B cell (primary cell): ENCODE data around the gene SYTL4. TPM values are rescaled to one million over a fixed set of nuclear protein-coding genes. Genes with fewer than 3 reads are reported as not detected.

Source experiments
- ATAC-seq: fragments of 200-7000 bp; cut with Tn5 transposase; one replicate; pipeline ENCODE4 v1.10.0; 2021; ENCODE audit warnings: low read depth, mild to moderate bottlenecking, moderate number of reproducible peaks, moderate library complexity
- CTCF ChIA-PET: fragments of 350-600 bp; sonication (Branson Sonifier 250); formaldehyde crosslinking; loops from one replicate; lab custom pipeline; 2021; ENCODE audit warnings: antibody characterized with exemption, inconsistent platforms; lab: Charles Lee
- POLR2A ChIA-PET: fragments of 350-600 bp; sonication (Branson Sonifier 250); formaldehyde crosslinking; loops from one replicate; lab custom pipeline; 2021; ENCODE audit warnings: antibody characterized with exemption; lab: Charles Lee
- DNase-seq: peaks from one replicate; pipeline ENCODE4 v3.0.0; 2013
- H2AFZ ChIP-seq: 2 replicates; pipeline ENCODE4 v1.6.1; 2012; ENCODE audit warnings: mild to moderate bottlenecking, low read depth, low read length; ENCODE audit not compliant: insufficient read depth, poor library complexity, severe bottlenecking
- H3K27ac ChIP-seq, 2 donors: 1 replicate in 1 of 2; 2 replicates in 1 of 2; pipeline ENCODE4 v1.5.1; 2012 to 2013; ENCODE audit warnings: low read length in 2 of 2, mild to moderate bottlenecking in 2 of 2, moderate library complexity in 1 of 2
- H3K27me3 ChIP-seq, 4 experiments: fragments of 200-600 bp in 1 of 4; sonication (generic) in 1 of 4; replicated peaks in 1 of 4; 1 replicate in 2 of 4; 2 replicates in 2 of 4; pipeline versions ENCODE4 v1.6.1 to v1.7.0; 2013 to 2016; ENCODE audit warnings: low read length in 3 of 4, mild to moderate bottlenecking in 2 of 4, mixed read lengths in 1 of 4, moderate library complexity in 1 of 4; ENCODE audit not compliant: insufficient read depth in 4 of 4, control insufficient read depth in 3 of 4; ENCODE audit errors: control extremely low read depth in 1 of 4
- H3K36me3 ChIP-seq, 2 experiments: replicated peaks in 1 of 2; 1 replicate in 1 of 2; 2 replicates in 1 of 2; pipeline versions ENCODE4 v1.6.1 to v1.7.1; 2013; ENCODE audit warnings: low read length in 1 of 2; ENCODE audit not compliant: insufficient read depth in 2 of 2, control insufficient read depth in 1 of 2; ENCODE audit errors: control extremely low read depth in 1 of 2, extremely low read depth in 1 of 2
- H3K4me1 ChIP-seq, 2 donors: fragments of 200-600 bp in 1 of 2; sonication (generic) in 1 of 2; 1 replicate in 1 of 2; 2 replicates in 1 of 2; pipeline versions ENCODE4 v1.5.1 to v1.6.1; 2013 to 2017; ENCODE audit warnings: low read length in 2 of 2; ENCODE audit not compliant: control insufficient read depth in 2 of 2, insufficient read depth in 2 of 2
- H3K4me2 ChIP-seq: replicated peaks from 2 replicates; pipeline ENCODE3; 2012; ENCODE audit warnings: mild to moderate bottlenecking, low read depth, low read length; ENCODE audit not compliant: poor library complexity, severe bottlenecking
- H3K4me3 ChIP-seq, 5 experiments: fragments of 200-600 bp in 1 of 5; sonication (generic) in 1 of 5; 1 replicate in 3 of 5; 2 replicates in 2 of 5; pipeline versions ENCODE4 v1.5.1 to v1.7.0; 2011 to 2016; ENCODE audit warnings: low read length in 4 of 5, mild to moderate bottlenecking in 4 of 5, low read depth in 2 of 5, control low read depth in 1 of 5, moderate library complexity in 1 of 5; ENCODE audit not compliant: insufficient read depth in 1 of 5; ENCODE audit errors: control extremely low read depth in 1 of 5, extremely low read depth in 1 of 5
- H3K79me2 ChIP-seq: fragments of 200-600 bp; sonication (generic); one replicate; pipeline ENCODE4 v1.6.0; 2016; ENCODE audit warnings: low read length; ENCODE audit not compliant: control insufficient read depth, insufficient read depth
- H3K9ac ChIP-seq: fragments of 200-600 bp; sonication (generic); 2 replicates; pipeline ENCODE4 v1.6.1; 2017; ENCODE audit warnings: mild to moderate bottlenecking, low read length, moderate library complexity
- H3K9me3 ChIP-seq, 3 donors: one replicate each; pipeline versions ENCODE4 v1.6.1 to v1.7.1; 2013; ENCODE audit warnings: low read length in 2 of 3; ENCODE audit not compliant: control insufficient read depth in 2 of 3, insufficient read depth in 1 of 3; ENCODE audit errors: control extremely low read depth in 1 of 3
- H4K20me1 ChIP-seq: 2 replicates; pipeline ENCODE4 v1.6.0; 2012; ENCODE audit warnings: mild to moderate bottlenecking, low read length; ENCODE audit not compliant: insufficient read depth, control insufficient read depth, poor library complexity, severe bottlenecking
- H3K27ac Mint-ChIP-seq: one replicate; pipeline ENCODE4 v1.8.0; 2021; ENCODE audit warnings: mixed read lengths
- H3K27me3 Mint-ChIP-seq: one replicate; pipeline ENCODE4 v1.8.0; 2021; ENCODE audit warnings: mixed read lengths
- H3K4me1 Mint-ChIP-seq: one replicate; pipeline ENCODE4 v1.8.0; 2021; ENCODE audit warnings: mixed read lengths
- H3K4me3 Mint-ChIP-seq: one replicate; pipeline ENCODE4 v1.8.0; 2021; ENCODE audit warnings: mixed read lengths
- H3K9me3 Mint-ChIP-seq: one replicate; pipeline ENCODE4 v1.8.0; 2022; ENCODE audit warnings: mixed read lengths; ENCODE audit not compliant: insufficient read depth
- CTCF ChIP-seq: fragments of 200-600 bp; IDR thresholded peaks from one replicate; pipeline ENCODE4 v1.8.0; 2022; ENCODE audit warnings: antibody characterized with exemption, mild to moderate bottlenecking
- EZH2 ChIP-seq: IDR thresholded peaks from 2 replicates; pipeline ENCODE4 v1.6.1; 2012; ENCODE audit warnings: borderline replicate concordance, low read depth, mild to moderate bottlenecking, moderate library complexity, low read length; ENCODE audit not compliant: insufficient read depth, poor library complexity, severe bottlenecking
- WGBS: methylation state at CpG from one replicate; pipeline ENCODE4 v1.1.5; 2013; ENCODE audit warnings: missing lambda C conversion rate; ENCODE audit not compliant: insufficient coverage; 5-methylcytosine and 5-hydroxymethylcytosine counted together
- intact Hi-C: fragments of 100-400 bp; cut with micrococcal nuclease; formaldehyde crosslinking; loops from one replicate; pipeline ENCODE4 v1.10.0; 2022
- polyA plus RNA-seq: library from polyadenylated mRNA; depleted of rRNA; stranded (reverse); fragments of >200 nt; gene quantifications from 2 replicates; pipeline ENCODE4 v1.2.3, GENCODE V29; 2012
- total RNA-seq, 2 donors: library from RNA; stranded (reverse); fragments of 120-200 nt in 1 of 2; gene quantifications; 1 replicate in 1 of 2; 2 replicates in 1 of 2; pipeline versions ENCODE4 v1.2.3 to v1.2.4, GENCODE V29; 2013 to 2022

The SYTL4 gene
- total and polyA plus RNA-seq, 2 donors (not counting 1 experiment from before 2014, with no cell fraction given): 0.16 TPM; not detected in 1

- Histone ChIP-seq H3K79me2 (no peaks in the 10 kb centered on the region), H3K9me3 (no peaks in the 10 kb centered on the region), H3K27ac (no peak overlapping the region), H3K4me2 (no peak overlapping the region), H3K27me3 (no peaks in the 10 kb centered on the region), H2AFZ (no peak overlapping the region), H3K4me1 (peaks cover 16 to 22% of the 10 kb centered on the region in 2 donors), H3K9ac (no peak overlapping the region), H4K20me1 (no peaks in the 10 kb centered on the region), H3K36me3 (no peaks in the 10 kb centered on the region), H3K4me3 (no peak overlapping the region)
- CTCF ChIA-PET: interaction anchor here (1.0 kb wide), 1 partner anchor 91 kb away, joined by 4 read pairs; no protein-coding TSS in a partner anchor
- intact Hi-C loops: no loop called here
- no peaks in the 10 kb centered on the region for H3K9me3 Mint-ChIP-seq
- H3K4me1 Mint-ChIP-seq: peaks cover 17% of the 10 kb centered on the region
- ATAC-seq (no peak), DNase-seq (no peak)
- no peaks in the 10 kb centered on the region for H3K27me3 Mint-ChIP-seq
- no peak overlapping the region for H3K4me3 Mint-ChIP-seq
- POLR2A ChIA-PET: no interaction called here
- WGBS: 94% methylated on average over 2 of the region's 5 CpGs
- TF ChIP-seq CTCF: no peak
- TF ChIP-seq EZH2: no peak
- H3K27ac Mint-ChIP-seq: no peak overlapping the region
Measured at GRCh38 chrX:100677611-100678181, 54.2 kb downstream of the SYTL4 start.

DNA sequence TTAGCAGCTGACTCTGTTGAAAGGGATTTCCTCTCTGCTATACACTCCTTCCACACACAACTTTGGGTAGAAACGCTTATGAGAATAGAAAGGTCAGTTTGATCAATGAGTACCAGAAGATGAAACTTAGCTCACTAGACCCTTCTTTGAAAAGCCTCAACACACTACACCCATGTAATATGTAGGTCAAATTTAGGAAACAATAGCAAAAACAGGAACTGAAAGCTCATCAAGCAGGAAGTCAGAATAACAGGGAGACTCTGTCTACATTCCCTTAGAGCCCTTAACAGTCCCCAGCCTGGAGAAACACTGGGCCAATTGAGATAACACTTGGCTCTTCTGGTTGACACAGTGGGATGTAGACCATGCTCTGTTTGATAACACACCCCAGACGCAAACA, 57.2 kb downstream of the SYTL4 start:
- Histone ChIP-seq H3K27me3 (peaks cover 0 to 2% (median 0%) of the 10 kb centered on the region in 4 experiments), H3K9ac (no peak overlapping the region), H4K20me1 (no peaks in the 10 kb centered on the region), H3K9me3 (no peaks in the 10 kb centered on the region), H2AFZ (no peak overlapping the region), H3K4me1 (peaks cover 16% of the 10 kb centered on the region in 2 donors), H3K79me2 (no peaks in the 10 kb centered on the region), H3K27ac (no peak overlapping the region), H3K4me2 (peak overlapping the region; percentile 10), H3K36me3 (no peaks in the 10 kb centered on the region), H3K4me3 (no peak overlapping the region)
- intact Hi-C loops: no loop called here
- Mint-ChIP-seq H3K4me1 (peaks cover 13% of the 10 kb centered on the region), H3K27me3 (no peaks in the 10 kb centered on the region), H3K27ac (no peak overlapping the region), H3K9me3 (no peaks in the 10 kb centered on the region), H3K4me3 (no peak overlapping the region)
- ChIA-PET POLR2A (no interaction called here), CTCF (interaction anchor here (1.0 to 7.0 kb wide), 5 partner anchors 11 to 163 kb away, joined by 3 to 60 read pairs (median 8); partner anchors contain the start of gene TSPAN6)
- WGBS: no CpG with 5 or more reads among the region's 2 CpGs
- peak; percentile 29 for DNase-seq
- ATAC-seq: peak; percentile 33
- no peak for TF ChIP-seq EZH2
- TF ChIP-seq CTCF: no peak
